Testis (tissue), 3 donors: ENCODE results near the gene MS4A5. TPM values are rescaled to one million over a fixed set of nuclear protein-coding genes. Genes with fewer than 3 reads are reported as not detected.

ENCODE experiments used
- DNase-seq: peaks from one replicate; pipeline ENCODE4 v3.0.0-alpha.2; 2019
- H3K27ac ChIP-seq, 2 donors: fragments of 200-600 bp; sonication (generic); one replicate each; pipeline ENCODE4 v1.5.1; 2019
- H3K27me3 ChIP-seq: fragments of 200-600 bp; sonication (generic); one replicate; pipeline ENCODE4 v1.5.1; 2019
- H3K36me3 ChIP-seq: fragments of 200-600 bp; sonication (generic); one replicate; pipeline ENCODE4 v1.5.1; 2017; ENCODE audit warnings: low read depth; ENCODE audit errors: missing control alignments
- H3K4me1 ChIP-seq: fragments of 200-600 bp; sonication (generic); one replicate; pipeline ENCODE4 v1.5.1; 2019
- H3K4me3 ChIP-seq, 2 donors: fragments of 200-600 bp; sonication (generic); one replicate each; pipeline ENCODE4 v1.5.1; 2017 to 2019
- H3K9me3 ChIP-seq: fragments of 200-600 bp; sonication (generic); one replicate; pipeline ENCODE4 v1.5.1; 2017
- CTCF ChIP-seq, 3 experiments: fragments of 450-650 bp in 2 of 3; fragments of 200-600 bp in 1 of 3; sonication (generic) in 1 of 3; IDR thresholded peaks; one replicate each; pipeline ENCODE4 v1.5.1; 2016 to 2019; ENCODE audit warnings: antibody characterized with exemption in 3 of 3, mild to moderate bottlenecking in 2 of 3, moderate library complexity in 1 of 3
- POLR2A ChIP-seq: fragments of 450-650 bp; IDR thresholded peaks from one replicate; pipeline ENCODE4 v1.6.1; 2017; ENCODE audit warnings: antibody characterized with exemption, mild to moderate bottlenecking, moderate library complexity
- WGBS, 2 donors: methylation state at CpG; one replicate each; pipeline ENCODE4 v1.1.5; 2018; 5-methylcytosine and 5-hydroxymethylcytosine counted together
- intact Hi-C: fragments of 100-400 bp; cut with DNase I; formaldehyde crosslinking; loops from one replicate; pipeline ENCODE4 v1.15.1; 2023; ENCODE audit warnings: low total_unique reads
- polyA plus RNA-seq: library from polyadenylated mRNA; stranded (reverse); fragments of 350-450 nt; fragmentation: Illumina TruSeq; extraction: RNeasy Lipid Tissue Mini Kit (QIAGEN cat#74804); gene quantifications from one replicate; pipeline ENCODE4 v1.2.3, GENCODE V29; 2014; ENCODE audit warnings: low read depth, low replicate concordance; ENCODE audit not compliant: insufficient read depth
- total RNA-seq, 2 donors: library from RNA; depleted of rRNA; stranded (reverse); fragments of >200 nt; gene quantifications; one replicate each; pipeline ENCODE4 v1.2.3, GENCODE V29; 2016

MS4A5 gene
- total and polyA plus RNA-seq, 3 donors from 2014 or later = 17.9 to 71.6 (median 48.1) TPM

GRCh38 chr11:60394666-60395380 is 34.5 kb upstream of the MS4A5 start:
- no peaks in the 10 kb centered on the region for H3K36me3 ChIP-seq
- H3K4me1 ChIP-seq = no peaks in the 10 kb centered on the region
- no peaks in the 10 kb centered on the region for H3K9me3 ChIP-seq
- intact Hi-C loops = no loop called here
- H3K27me3 ChIP-seq = no peaks in the 10 kb centered on the region
- H3K27ac ChIP-seq = no peak overlapping the region
- DNase-seq = no peak
- no peak for TF ChIP-seq POLR2A
- TF ChIP-seq CTCF (IDR thresholded peaks at IDR 0.05) = no peak
- H3K4me3 ChIP-seq = no peak overlapping the region
- 85 to 93% methylated on average over 7 of the region's 7 CpGs for WGBS, 2 donors

GRCh38 chr11:60396382-60396781 is 33.0 kb upstream of the MS4A5 start, which contains the start of gene MS4A14:
TSS of gene MS4A14 (plus strand) at chr11:60396459. CDS start at chr11:60396579, 120 bp downstream.
- H3K27ac ChIP-seq = no peak within 1 kb of the TSS
- H3K4me1 ChIP-seq = no peaks in the 10 kb centered on the region
- WGBS, 2 donors = 77 to 88% methylated on average over 3 of the region's 3 CpGs
- no peak for TF ChIP-seq POLR2A
- TF ChIP-seq CTCF (IDR thresholded peaks at IDR 0.05) = no peak
- no peaks in the 10 kb centered on the region for H3K36me3 ChIP-seq
- intact Hi-C loops = no loop called here
- DNase-seq = no peak
- H3K27me3 ChIP-seq = no peaks in the 10 kb centered on the region
- no peaks in the 10 kb centered on the region for H3K9me3 ChIP-seq
- no peak within 1 kb of the TSS for H3K4me3 ChIP-seq

- no peak overlapping the region for H3K4me3 ChIP-seq
- intact Hi-C loops = no loop called here
- 17 to 29% methylated on average over 1 of the region's 1 CpG for WGBS, 2 donors
- H3K9me3 ChIP-seq = no peaks in the 10 kb centered on the region
- DNase-seq = no peak
- no peaks in the 10 kb centered on the region for H3K36me3 ChIP-seq
- no peak for TF ChIP-seq CTCF (IDR thresholded peaks at IDR 0.05)
- no peak for TF ChIP-seq POLR2A
- no peaks in the 10 kb centered on the region for H3K4me1 ChIP-seq
- H3K27me3 ChIP-seq = no peaks in the 10 kb centered on the region
- no peak overlapping the region for H3K27ac ChIP-seq
Measured at GRCh38 chr11:60396799-60397198, 32.6 kb upstream of the MS4A5 start.

- WGBS, 2 donors = 36 to 40% methylated on average over 2 of the region's 2 CpGs
- Histone ChIP-seq H3K4me1 (no peaks in the 10 kb centered on the region), H3K4me3 (no peak overlapping the region), H3K27me3 (no peaks in the 10 kb centered on the region), H3K27ac (no peak overlapping the region), H3K9me3 (no peaks in the 10 kb centered on the region), H3K36me3 (no peaks in the 10 kb centered on the region)
- no peak for TF ChIP-seq POLR2A
- no peak for TF ChIP-seq CTCF (IDR thresholded peaks at IDR 0.05)
- DNase-seq = no peak
- intact Hi-C loops = no loop called here
Measured at GRCh38 chr11:60420015-60420414, 9.4 kb upstream of the MS4A5 start.

- intact Hi-C loops = no loop called here
- no peak for DNase-seq
- H3K9me3 ChIP-seq = no peaks in the 10 kb centered on the region
- H3K4me3 ChIP-seq = no peak overlapping the region
- H3K4me1 ChIP-seq = no peaks in the 10 kb centered on the region
- no peaks in the 10 kb centered on the region for H3K36me3 ChIP-seq
- no peaks in the 10 kb centered on the region for H3K27me3 ChIP-seq
- TF ChIP-seq CTCF (IDR thresholded peaks at IDR 0.05) (no peak), POLR2A (no peak)
- no peak overlapping the region for H3K27ac ChIP-seq
- 100% methylated on average over 1 of the region's 1 CpG for WGBS, 2 donors
Measured at GRCh38 chr11:60422609-60423008, 6.8 kb upstream of the MS4A5 start.
